Stomach (tissue), 9 donors: ENCODE data around the gene SF3B6. TPM values are rescaled to one million over a fixed set of nuclear protein-coding genes. Genes with fewer than 3 reads are reported as not detected.

Experiments used
- DNase-seq, 2 donors: peaks; one replicate each; pipeline versions ENCODE4 v3.0.0 to v3.0.0-alpha.2; 2013 to 2019
- H3K27ac ChIP-seq, 5 donors: fragments of 200-600 bp in 4 of 5; sonication (generic) in 4 of 5; one replicate each; pipeline ENCODE4 v1.5.1; 2013 to 2019; ENCODE audit warnings: mild to moderate bottlenecking in 1 of 5, moderate library complexity in 1 of 5
- H3K27me3 ChIP-seq, 3 donors: fragments of 200-600 bp; sonication (generic); one replicate each; pipeline ENCODE4 v1.5.1; 2017 to 2019; ENCODE audit warnings: mixed run types in 1 of 3
- H3K36me3 ChIP-seq, 4 donors: fragments of 200-600 bp; sonication (generic); 1 replicate in 3 of 4; 2 replicates in 1 of 4; pipeline ENCODE4 v1.5.1; 2016 to 2019
- H3K4me1 ChIP-seq, 4 donors: fragments of 200-600 bp; sonication (generic); one replicate each; pipeline ENCODE4 v1.5.1; 2016 to 2019
- H3K4me3 ChIP-seq, 4 donors: fragments of 200-600 bp; sonication (generic) in 3 of 4; one replicate each; pipeline ENCODE4 v1.5.1; 2016 to 2019; ENCODE audit warnings: mild to moderate bottlenecking in 1 of 4
- H3K9me3 ChIP-seq, 4 donors: fragments of 200-600 bp; sonication (generic); one replicate each; pipeline ENCODE4 v1.5.1; 2016 to 2019
- EP300 ChIP-seq: sonication (generic); formaldehyde crosslinking; IDR thresholded peaks from one replicate; pipeline ENCODE4 v1.6.1; 2017; ENCODE audit warnings: antibody characterized with exemption
- POLR2A ChIP-seq, 4 donors: fragments of 450-650 bp; IDR thresholded peaks; one replicate each; pipeline ENCODE4 v1.6.1; 2016; ENCODE audit warnings: antibody characterized with exemption in 4 of 4, control low read depth in 2 of 4, mild to moderate bottlenecking in 1 of 4, moderate library complexity in 1 of 4
- POLR2AphosphoS5 ChIP-seq, 3 donors: sonication (generic); formaldehyde crosslinking; IDR thresholded peaks; one replicate each; pipeline ENCODE4 v1.6.1; 2016; ENCODE audit warnings: antibody characterized with exemption in 3 of 3
- WGBS, 5 donors: extraction: QIAGEN DNeasy Blood & Tissue Kit in 3 of 5; methylation state at CpG; one replicate each; pipeline versions ENCODE4 v1.1.5 to v1.1.7; 2013 to 2018; 5-methylcytosine and 5-hydroxymethylcytosine counted together
- intact Hi-C: fragments of 100-400 bp; cut with DNase I; formaldehyde crosslinking; loops from one replicate; pipeline ENCODE4 v1.15.1; 2023; ENCODE audit warnings: low total_unique reads
- polyA plus RNA-seq, 3 donors: library from polyadenylated mRNA; stranded (reverse); fragments of 200-250 nt; gene quantifications; one replicate each; pipeline ENCODE4 v1.2.3, GENCODE V29; 2013
- total RNA-seq, 5 donors: library from RNA; depleted of rRNA; stranded (reverse); fragments of >200 nt; gene quantifications; one replicate each; pipeline versions ENCODE4 v1.1.0 to v1.2.3, GENCODE V29; 2014 to 2016
- TF ChIP-seq, protein P1 (sequence below), 7 experiments: fragments of 450-650 bp in 4 of 7; fragments of 200-600 bp in 3 of 7; sonication (generic) in 3 of 7; IDR thresholded peaks; one replicate each; pipeline ENCODE4 v1.5.1; 2016 to 2019; ENCODE audit warnings: antibody characterized with exemption in 7 of 7, control low read depth in 2 of 7, mild to moderate bottlenecking in 1 of 7
- donor health status: healthy with polysubstance abuse.
- donor health status: Bipolar disorder and iron deficiency.
- donor health status: healthy.

The SF3B6 gene
- total and polyA plus RNA-seq, 8 donors: 18.8 to 139 (median 89.2) TPM

GRCh38 chr2:24022975-24023575, 53.1 kb downstream of the SF3B6 start:
- Histone ChIP-seq H3K27ac (no peak overlapping the region), H3K27me3 (no peaks in the 10 kb centered on the region), H3K4me3 (no peak overlapping the region), H3K36me3 (peaks cover 3 to 62% (median 50%) of the 10 kb centered on the region in 4 donors), H3K4me1 (no peaks in the 10 kb centered on the region), H3K9me3 (no peaks in the 10 kb centered on the region)
- TF ChIP-seq POLR2A (IDR thresholded peaks at IDR 0.05) (no peak), EP300 (no peak), POLR2AphosphoS5 (IDR thresholded peaks at IDR 0.05) (no peak)
- TF ChIP-seq, protein P1, sequence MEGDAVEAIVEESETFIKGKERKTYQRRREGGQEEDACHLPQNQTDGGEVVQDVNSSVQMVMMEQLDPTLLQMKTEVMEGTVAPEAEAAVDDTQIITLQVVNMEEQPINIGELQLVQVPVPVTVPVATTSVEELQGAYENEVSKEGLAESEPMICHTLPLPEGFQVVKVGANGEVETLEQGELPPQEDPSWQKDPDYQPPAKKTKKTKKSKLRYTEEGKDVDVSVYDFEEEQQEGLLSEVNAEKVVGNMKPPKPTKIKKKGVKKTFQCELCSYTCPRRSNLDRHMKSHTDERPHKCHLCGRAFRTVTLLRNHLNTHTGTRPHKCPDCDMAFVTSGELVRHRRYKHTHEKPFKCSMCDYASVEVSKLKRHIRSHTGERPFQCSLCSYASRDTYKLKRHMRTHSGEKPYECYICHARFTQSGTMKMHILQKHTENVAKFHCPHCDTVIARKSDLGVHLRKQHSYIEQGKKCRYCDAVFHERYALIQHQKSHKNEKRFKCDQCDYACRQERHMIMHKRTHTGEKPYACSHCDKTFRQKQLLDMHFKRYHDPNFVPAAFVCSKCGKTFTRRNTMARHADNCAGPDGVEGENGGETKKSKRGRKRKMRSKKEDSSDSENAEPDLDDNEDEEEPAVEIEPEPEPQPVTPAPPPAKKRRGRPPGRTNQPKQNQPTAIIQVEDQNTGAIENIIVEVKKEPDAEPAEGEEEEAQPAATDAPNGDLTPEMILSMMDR (IDR thresholded peaks at IDR 0.05): no peak
- intact Hi-C loops: no loop called here
- WGBS, 5 donors: 67 to 92% (median 87%) methylated on average over 6 to 16 of the region's 16 CpGs
- DNase-seq: no peak

GRCh38 chr2:24022324-24022974, 53.7 kb downstream of the SF3B6 start:
- H3K4me3 ChIP-seq: no peak overlapping the region
- no peak overlapping the region for H3K27ac ChIP-seq
- H3K27me3 ChIP-seq: no peaks in the 10 kb centered on the region
- no peaks in the 10 kb centered on the region for H3K4me1 ChIP-seq
- 89 to 94% (median 91%) methylated on average over 13 to 14 of the region's 14 CpGs for WGBS, 5 donors
- H3K36me3 ChIP-seq: peaks cover 3 to 56% (median 50%) of the 10 kb centered on the region in 4 donors
- H3K9me3 ChIP-seq: no peaks in the 10 kb centered on the region
- DNase-seq: no peak
- no peak for TF ChIP-seq POLR2A (IDR thresholded peaks at IDR 0.05)
- TF ChIP-seq POLR2AphosphoS5 (IDR thresholded peaks at IDR 0.05): no peak
- TF ChIP-seq, protein P1 (IDR thresholded peaks at IDR 0.05): no peak
- no peak for TF ChIP-seq EP300
- intact Hi-C loops: no loop called here

DNA sequence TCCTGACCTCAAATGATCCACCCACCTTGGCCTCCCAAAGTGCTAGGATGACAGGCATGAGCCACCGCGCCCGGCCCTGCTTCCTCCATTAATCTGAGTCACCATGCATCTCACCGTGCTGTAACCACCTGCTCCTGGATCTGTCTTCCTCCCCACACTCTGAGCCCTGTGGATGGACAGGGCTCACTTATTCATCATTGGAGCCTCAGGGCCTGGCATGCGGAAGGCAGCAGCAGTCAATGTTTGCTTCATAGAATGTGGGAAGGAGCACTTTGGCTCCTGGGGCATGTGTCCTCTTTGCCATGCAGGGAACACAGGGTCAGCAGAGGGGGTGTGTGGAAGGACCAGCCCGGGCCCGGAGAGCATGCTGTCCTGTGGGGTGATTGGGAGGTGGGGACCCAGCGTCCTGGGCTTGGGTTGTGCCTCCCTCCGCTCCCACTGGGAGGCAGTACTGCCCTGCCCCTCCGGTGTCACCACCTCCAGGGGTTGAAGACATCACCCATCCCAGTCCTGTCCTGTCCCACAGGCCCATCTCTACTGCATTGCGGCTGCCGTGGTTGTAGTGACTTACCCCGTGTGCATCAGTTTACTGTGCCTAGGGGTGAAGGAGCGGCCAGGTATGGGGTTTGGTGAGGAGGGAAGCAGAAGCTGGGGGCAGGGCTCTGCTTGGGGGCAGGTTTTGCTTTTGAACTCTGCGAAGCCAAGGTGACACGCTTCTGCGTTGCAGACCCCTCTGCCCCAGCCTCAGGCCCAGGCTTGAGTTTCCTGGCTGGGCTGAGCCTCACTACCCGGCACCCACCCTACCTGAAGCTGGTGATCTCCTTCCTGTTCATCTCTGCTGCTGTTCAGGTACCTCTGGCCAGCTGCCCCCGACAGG, 54.8 kb downstream of the SF3B6 start:
- H3K27ac ChIP-seq: no peak overlapping the region
- no peaks in the 10 kb centered on the region for H3K9me3 ChIP-seq
- 72 to 78% (median 73%) methylated on average over 10 to 19 of the region's 19 CpGs for WGBS, 5 donors
- intact Hi-C loops: no loop called here
- H3K4me1 ChIP-seq: no peaks in the 10 kb centered on the region
- no peaks in the 10 kb centered on the region for H3K27me3 ChIP-seq
- H3K36me3 ChIP-seq: peaks cover 3 to 46% (median 41%) of the 10 kb centered on the region in 4 donors
- no peak overlapping the region for H3K4me3 ChIP-seq
- peak; percentile 37 for DNase-seq
- no peak for TF ChIP-seq EP300
- TF ChIP-seq, protein P1 (IDR thresholded peaks at IDR 0.05): peak in 5 of 7 experiments; percentile 11 to 37 (median 29)
- no peak for TF ChIP-seq POLR2AphosphoS5 (IDR thresholded peaks at IDR 0.05)
- no peak for TF ChIP-seq POLR2A (IDR thresholded peaks at IDR 0.05)

DNA sequence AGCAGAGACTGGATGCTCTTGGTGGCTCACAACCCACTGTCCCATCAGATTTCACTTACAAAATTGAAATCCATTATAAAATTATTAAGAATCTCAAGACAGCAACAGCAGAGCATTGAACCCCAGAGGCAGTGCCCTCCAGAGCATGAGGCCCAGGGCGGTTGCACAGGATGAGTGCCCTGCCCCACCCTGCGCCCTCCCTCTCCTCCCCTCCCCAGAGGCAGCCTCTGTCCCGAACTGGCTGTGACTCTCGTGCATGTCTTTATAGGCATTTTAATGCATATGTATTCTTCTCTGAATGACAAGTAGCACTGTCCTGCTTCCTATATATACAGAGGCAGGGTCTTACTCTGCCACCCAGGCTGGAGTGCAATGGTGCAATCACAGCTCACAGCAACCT, 55.9 kb downstream of the SF3B6 start:
- WGBS, 5 donors: 69 to 81% (median 75%) methylated on average over 4 of the region's 4 CpGs

More for the DNA sequence above, 55.9 kb downstream of the SF3B6 start:
- Histone ChIP-seq H3K9me3 (no peaks in the 10 kb centered on the region), H3K27me3 (no peaks in the 10 kb centered on the region), H3K4me3 (no peak overlapping the region), H3K36me3 (peaks cover 3 to 35% (median 30%) of the 10 kb centered on the region in 4 donors), H3K4me1 (no peaks in the 10 kb centered on the region), H3K27ac (no peak overlapping the region)
- intact Hi-C loops: no loop called here
- TF ChIP-seq, protein P1 (IDR thresholded peaks at IDR 0.05): no peak
- TF ChIP-seq EP300: no peak
- TF ChIP-seq POLR2AphosphoS5 (IDR thresholded peaks at IDR 0.05): no peak
- no peak for TF ChIP-seq POLR2A (IDR thresholded peaks at IDR 0.05)
- DNase-seq: no peak
